Immature natural killer cell (primary cell): ENCODE data around the gene BICD1. TPM values are rescaled to one million over a fixed set of nuclear protein-coding genes. Genes with fewer than 3 reads are reported as not detected.

ENCODE experiments used
- DNase-seq, 3 donors: peaks; one replicate each; pipeline ENCODE4 v3.0.0; 2022; ENCODE audit warnings: mixed read lengths in 1 of 3
- H3K27ac Mint-ChIP-seq, 6 donors: one replicate each; pipeline ENCODE4 v1.8.0; 2020; ENCODE audit warnings: mixed read lengths in 6 of 6, mild to moderate bottlenecking in 5 of 6, inconsistent platforms in 4 of 6, moderate library complexity in 3 of 6
- H3K27me3 Mint-ChIP-seq, 3 donors: one replicate each; pipeline ENCODE4 v1.8.0; 2020 to 2021; ENCODE audit warnings: low read depth in 3 of 3, mild to moderate bottlenecking in 3 of 3, mixed read lengths in 3 of 3, moderate library complexity in 3 of 3, inconsistent platforms in 1 of 3
- H3K36me3 Mint-ChIP-seq, 3 donors: one replicate each; pipeline ENCODE4 v1.8.0; 2020; ENCODE audit warnings: mixed read lengths in 3 of 3, inconsistent platforms in 2 of 3, mild to moderate bottlenecking in 2 of 3
- H3K4me1 Mint-ChIP-seq, 2 donors: one replicate each; pipeline ENCODE4 v1.8.0; 2020; ENCODE audit warnings: inconsistent platforms in 2 of 2, mild to moderate bottlenecking in 2 of 2, mixed read lengths in 2 of 2, moderate library complexity in 1 of 2
- H3K4me3 Mint-ChIP-seq, 5 donors: one replicate each; pipeline ENCODE4 v1.8.0; 2020; ENCODE audit warnings: mild to moderate bottlenecking in 5 of 5, mixed read lengths in 5 of 5, inconsistent platforms in 3 of 5, moderate library complexity in 3 of 5
- H3K9me3 Mint-ChIP-seq, 6 donors: one replicate each; pipeline ENCODE4 v1.8.0; 2020; ENCODE audit warnings: mild to moderate bottlenecking in 6 of 6, mixed read lengths in 6 of 6, inconsistent platforms in 4 of 6, moderate library complexity in 3 of 6
- polyA plus RNA-seq, 3 donors: library from polyadenylated mRNA; unstranded; fragments of 300-500 nt; fragmentation: Illumina TruSeq; gene quantifications; one replicate each; pipeline ENCODE4 v1.2.3, GENCODE V29; 2021

Gene BICD1
- polyA plus RNA-seq, 3 donors from 2014 or later = 1.0 to 9.1 (median 4.0) TPM

DNA sequence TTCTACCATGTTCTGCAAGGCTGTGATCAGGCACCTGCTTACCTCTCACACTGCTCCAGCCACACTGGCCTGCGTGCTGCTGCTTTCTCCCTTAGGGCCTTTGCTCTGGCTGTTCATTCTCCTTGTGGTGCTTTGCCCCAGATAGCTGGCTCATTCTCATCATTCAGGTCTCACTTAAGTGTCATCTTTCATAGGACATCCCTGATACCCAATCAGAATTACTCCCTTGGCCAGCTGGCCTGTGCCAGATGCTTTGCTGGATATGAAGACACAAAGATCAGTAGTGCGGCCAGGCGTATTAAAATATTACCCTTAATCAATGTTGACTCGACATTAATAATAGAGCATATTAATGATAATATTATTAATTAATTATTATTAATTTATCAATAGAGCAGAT, 148.9 kb downstream of the BICD1 start:
- peaks cover 2 to 7% of the 10 kb centered on the region in 2 donors for H3K4me1 Mint-ChIP-seq
- no peak for DNase-seq
- H3K27me3 Mint-ChIP-seq = peaks cover 0 to 1% (median 0%) of the 10 kb centered on the region in 3 donors
- peaks cover 0 to 3% (median 0%) of the 10 kb centered on the region in 6 donors for H3K9me3 Mint-ChIP-seq
- H3K27ac Mint-ChIP-seq = no peak overlapping the region
- H3K4me3 Mint-ChIP-seq = no peak overlapping the region
- H3K36me3 Mint-ChIP-seq = peaks cover 3 to 10% (median 4%) of the 10 kb centered on the region in 3 donors

DNA sequence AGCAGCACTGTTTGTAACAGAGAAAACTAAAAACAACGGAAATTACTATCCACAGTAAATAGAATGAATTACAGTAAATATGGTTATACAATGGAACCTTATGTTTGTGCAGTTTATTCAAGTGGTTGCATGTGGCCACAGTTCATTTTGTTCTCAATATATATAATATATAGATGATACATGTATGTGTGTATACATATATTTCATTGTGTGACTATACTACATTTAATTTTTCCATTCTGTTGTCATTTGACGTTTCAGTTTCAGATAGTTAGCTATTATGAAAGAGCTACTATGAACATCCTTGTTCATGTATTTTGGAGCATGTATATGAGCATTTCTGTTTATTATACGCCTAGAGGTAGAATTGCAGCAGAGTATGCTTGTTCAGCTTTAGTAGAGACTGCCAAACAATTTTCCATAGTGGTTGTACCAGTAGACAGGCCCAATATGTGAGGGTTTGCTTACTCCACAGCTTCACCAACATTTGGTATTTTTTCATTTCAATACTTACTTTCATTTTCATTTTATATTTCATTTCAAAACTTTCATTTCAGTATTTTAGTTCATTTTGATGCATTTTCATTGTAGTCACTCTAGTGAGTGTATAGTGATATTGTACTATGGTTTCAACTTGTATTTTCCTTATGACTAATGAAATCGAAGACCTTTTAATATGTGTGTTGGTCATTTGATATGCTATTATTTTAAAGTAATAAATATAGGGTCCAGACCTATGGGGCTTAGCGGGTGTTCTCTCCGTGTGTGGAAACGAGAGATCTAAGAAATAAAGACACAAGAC, 151.2 kb downstream of the BICD1 start:
- Mint-ChIP-seq H3K9me3 (peaks cover 0 to 3% (median 0%) of the 10 kb centered on the region in 6 donors), H3K27me3 (no peaks in the 10 kb centered on the region), H3K36me3 (peaks cover 3 to 10% (median 4%) of the 10 kb centered on the region in 3 donors), H3K4me3 (no peak overlapping the region), H3K27ac (no peak overlapping the region), H3K4me1 (peaks cover 2 to 7% of the 10 kb centered on the region in 2 donors)
- DNase-seq = no peak

- Mint-ChIP-seq H3K4me1 (peaks cover 2 to 8% of the 10 kb centered on the region in 2 donors), H3K9me3 (peaks cover 0 to 3% (median 0%) of the 10 kb centered on the region in 6 donors), H3K36me3 (peaks cover 3 to 10% (median 4%) of the 10 kb centered on the region in 3 donors), H3K27me3 (no peaks in the 10 kb centered on the region), H3K27ac (no peak overlapping the region), H3K4me3 (no peak overlapping the region)
- no peak for DNase-seq
These were observed 154.0 kb downstream of the BICD1 start for GRCh38 chr12:32260696-32261095.

DNA sequence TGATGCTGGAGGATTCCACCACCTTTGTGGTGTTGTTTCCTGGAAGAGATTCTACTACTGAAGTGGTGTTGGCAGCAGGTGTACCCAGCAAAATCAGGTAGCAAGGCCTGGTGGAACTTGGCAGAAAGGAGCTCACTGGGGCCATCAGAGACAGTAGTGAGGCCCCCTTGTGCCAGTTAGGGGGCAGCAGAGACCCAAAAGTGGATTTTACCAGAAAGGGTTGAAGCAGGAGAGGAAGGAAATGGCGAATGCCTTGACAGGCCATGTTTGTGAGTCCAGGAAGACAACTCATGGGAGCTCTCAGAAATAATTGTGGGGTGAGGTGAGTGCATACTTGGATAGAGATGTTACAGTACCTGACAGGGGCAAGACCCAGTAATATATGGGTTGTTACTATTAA, 155.0 kb downstream of the BICD1 start:
- no peaks in the 10 kb centered on the region for H3K27me3 Mint-ChIP-seq

DNA sequence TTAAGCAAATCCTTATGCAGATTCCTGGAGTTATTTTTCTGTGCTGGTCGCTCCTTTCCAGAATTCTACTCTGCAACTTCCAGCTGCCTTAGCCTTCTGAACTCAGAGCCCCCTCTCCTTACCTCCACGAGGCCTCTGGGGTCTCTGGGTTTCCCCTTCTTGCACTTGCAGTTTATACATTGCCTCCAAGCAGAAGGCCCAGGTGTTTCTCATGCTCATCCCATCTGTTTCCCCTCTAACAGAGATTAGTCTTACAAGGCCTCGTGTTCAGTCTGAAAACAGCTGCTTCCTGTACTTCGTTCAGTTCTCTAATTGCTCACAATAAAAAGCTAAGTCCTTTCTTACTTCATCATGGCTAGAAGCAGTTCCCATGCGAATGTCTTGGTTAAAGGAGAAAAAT, 158.3 kb downstream of the BICD1 start:
- Mint-ChIP-seq H3K36me3 (no peaks in the 10 kb centered on the region), H3K4me1 (peaks cover 2 to 5% of the 10 kb centered on the region in 2 donors), H3K9me3 (no peaks in the 10 kb centered on the region), H3K4me3 (no peak overlapping the region), H3K27ac (no peak overlapping the region), H3K27me3 (no peaks in the 10 kb centered on the region)
- DNase-seq = no peak

More for the DNA sequence above, 155.0 kb downstream of the BICD1 start:
- no peak overlapping the region for H3K27ac Mint-ChIP-seq
- H3K9me3 Mint-ChIP-seq = peaks cover 0 to 3% (median 0%) of the 10 kb centered on the region in 6 donors
- peaks cover 2 to 5% of the 10 kb centered on the region in 2 donors for H3K4me1 Mint-ChIP-seq
- no peak overlapping the region for H3K4me3 Mint-ChIP-seq
- no peak for DNase-seq
- peaks cover 3 to 10% (median 4%) of the 10 kb centered on the region in 3 donors for H3K36me3 Mint-ChIP-seq

- Mint-ChIP-seq H3K4me3 (no peak overlapping the region), H3K27me3 (no peaks in the 10 kb centered on the region), H3K36me3 (no peaks in the 10 kb centered on the region), H3K4me1 (peaks cover 2 to 5% of the 10 kb centered on the region in 2 donors), H3K27ac (peak overlapping the region in 1 of 6 donors; percentile 33), H3K9me3 (no peaks in the 10 kb centered on the region)
- no peak for DNase-seq
These were observed 158.8 kb downstream of the BICD1 start for GRCh38 chr12:32265456-32265855.

DNA sequence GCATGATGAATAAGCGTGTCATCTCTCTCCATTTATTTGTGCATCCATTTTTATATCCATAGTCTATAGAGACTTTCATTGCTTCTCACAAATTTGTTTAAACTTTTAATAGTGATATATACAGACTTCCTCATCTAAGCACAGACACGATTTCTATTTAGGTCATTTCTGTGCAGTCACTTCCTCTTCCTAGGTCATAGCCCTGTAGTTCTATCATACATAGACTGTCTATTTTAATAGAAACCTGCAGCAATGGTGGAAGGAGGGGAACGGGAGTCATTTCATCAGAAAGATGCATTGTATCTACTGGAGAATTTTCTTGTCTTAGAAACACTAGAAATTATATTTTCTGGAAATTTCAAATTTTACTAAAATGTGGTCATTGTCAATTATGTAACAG, 159.3 kb downstream of the BICD1 start:
- H3K4me1 Mint-ChIP-seq = peaks cover 2 to 5% of the 10 kb centered on the region in 2 donors
- H3K36me3 Mint-ChIP-seq = no peaks in the 10 kb centered on the region
- peak overlapping the region in 1 of 6 donors; percentile 33 for H3K27ac Mint-ChIP-seq
- H3K4me3 Mint-ChIP-seq = no peak overlapping the region
- no peak for DNase-seq
- no peaks in the 10 kb centered on the region for H3K9me3 Mint-ChIP-seq
- no peaks in the 10 kb centered on the region for H3K27me3 Mint-ChIP-seq

DNA sequence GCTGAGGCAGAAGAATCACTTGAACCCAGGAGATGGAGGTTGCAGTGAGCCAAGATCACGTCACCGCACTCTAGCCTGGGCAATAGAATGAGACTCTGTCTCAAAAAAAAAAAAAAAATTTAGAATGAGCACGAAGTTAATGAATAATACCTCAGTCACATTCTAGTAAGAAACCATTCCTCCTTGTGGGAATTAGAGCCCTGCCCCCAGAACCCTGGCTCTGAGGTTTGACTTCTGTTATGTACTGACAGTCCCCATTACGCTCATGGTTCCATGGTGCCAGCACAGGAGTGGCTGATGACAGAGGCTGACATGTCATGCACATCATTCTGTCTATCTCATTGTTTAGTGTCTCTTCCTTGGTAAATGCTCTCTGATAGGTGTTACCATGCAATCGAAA, 160.1 kb downstream of the BICD1 start:
- Mint-ChIP-seq H3K4me1 (peaks cover 2 to 5% of the 10 kb centered on the region in 2 donors), H3K4me3 (no peak overlapping the region), H3K27ac (no peak overlapping the region), H3K27me3 (peaks cover 0 to 2% (median 0%) of the 10 kb centered on the region in 3 donors), H3K36me3 (no peaks in the 10 kb centered on the region), H3K9me3 (no peaks in the 10 kb centered on the region)
- DNase-seq = no peak

- H3K4me3 Mint-ChIP-seq = no peak overlapping the region
- DNase-seq = no peak
- no peaks in the 10 kb centered on the region for H3K9me3 Mint-ChIP-seq
- H3K36me3 Mint-ChIP-seq = no peaks in the 10 kb centered on the region
- H3K4me1 Mint-ChIP-seq = peaks cover 17 to 23% of the 10 kb centered on the region in 2 donors
- no peak overlapping the region for H3K27ac Mint-ChIP-seq
- peaks cover 0 to 2% (median 0%) of the 10 kb centered on the region in 3 donors for H3K27me3 Mint-ChIP-seq
These were observed 164.4 kb downstream of the BICD1 start for GRCh38 chr12:32270818-32271710.

- no peaks in the 10 kb centered on the region for H3K36me3 Mint-ChIP-seq
- peaks cover 0 to 2% (median 0%) of the 10 kb centered on the region in 3 donors for H3K27me3 Mint-ChIP-seq
- H3K9me3 Mint-ChIP-seq = no peaks in the 10 kb centered on the region
- DNase-seq = no peak
- peak overlapping the region; percentile 77 to 92 (median 92) for H3K27ac Mint-ChIP-seq
- peak overlapping the region in 3 of 5 donors; percentile 27 to 79 (median 67) for H3K4me3 Mint-ChIP-seq
- H3K4me1 Mint-ChIP-seq = peaks cover 17 to 23% of the 10 kb centered on the region in 2 donors
These were observed 165.8 kb downstream of the BICD1 start for GRCh38 chr12:32272465-32272864.

DNA sequence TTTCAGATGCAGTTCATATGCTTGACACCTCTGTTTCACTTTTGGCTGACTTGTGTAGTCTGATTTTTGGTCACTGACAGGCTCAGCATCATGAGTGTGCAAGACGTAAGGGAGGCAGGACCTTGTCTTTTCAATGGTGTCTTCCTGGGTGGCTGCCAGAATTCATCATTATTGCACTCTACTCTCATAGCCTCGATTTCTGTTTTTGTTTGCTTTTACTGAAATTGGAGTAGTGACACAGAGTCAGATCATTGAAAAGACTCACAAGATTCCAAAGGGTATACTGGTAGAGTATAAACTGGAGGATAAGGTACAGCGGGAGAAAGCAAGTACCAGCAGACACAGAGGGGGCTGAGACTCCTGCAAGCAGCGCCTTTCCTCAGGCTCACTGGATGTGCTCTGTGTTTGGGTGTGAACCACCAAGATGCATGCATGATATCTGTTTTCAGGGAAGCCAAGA, 166.4 kb downstream of the BICD1 start:
- no peaks in the 10 kb centered on the region for H3K36me3 Mint-ChIP-seq
- no peaks in the 10 kb centered on the region for H3K9me3 Mint-ChIP-seq
- H3K27me3 Mint-ChIP-seq = peaks cover 0 to 2% (median 0%) of the 10 kb centered on the region in 3 donors
- DNase-seq = peak in 1 of 3 donors; percentile 5
- peak overlapping the region; percentile 77 to 92 (median 92) for H3K27ac Mint-ChIP-seq
- peak overlapping the region; percentile 27 to 79 (median 67) for H3K4me3 Mint-ChIP-seq
- H3K4me1 Mint-ChIP-seq = peaks cover 17 to 23% of the 10 kb centered on the region in 2 donors

GRCh38 chr12:32273712-32274111, 167.1 kb downstream of the BICD1 start:
- Mint-ChIP-seq H3K4me3 (peak overlapping the region; percentile 53 to 79 (median 67)), H3K4me1 (peaks cover 17 to 23% of the 10 kb centered on the region in 2 donors), H3K36me3 (no peaks in the 10 kb centered on the region), H3K9me3 (no peaks in the 10 kb centered on the region), H3K27me3 (peaks cover 0 to 2% (median 0%) of the 10 kb centered on the region in 3 donors), H3K27ac (peak overlapping the region; percentile 77 to 92 (median 92))
- peak; percentile 31 to 41 (median 39) for DNase-seq

GRCh38 chr12:32274665-32275064, 168.0 kb downstream of the BICD1 start:
- Mint-ChIP-seq H3K27me3 (peaks cover 0 to 2% (median 0%) of the 10 kb centered on the region in 3 donors), H3K9me3 (no peaks in the 10 kb centered on the region), H3K4me1 (peaks cover 17 to 23% of the 10 kb centered on the region in 2 donors), H3K36me3 (no peaks in the 10 kb centered on the region), H3K4me3 (no peak overlapping the region), H3K27ac (no peak overlapping the region)
- no peak for DNase-seq
